ENCODE data around the gene PTPRR.

GRCh38 chr12:70661466-70662161 is 258.9 kb downstream of the PTPRR start:
- no peak for TF ChIP-seq POLR2AphosphoS5 (IDR thresholded peaks at IDR 0.05)
- no peak for TF ChIP-seq CTCF (IDR thresholded peaks at IDR 0.05 in 8 of 11, conservative IDR thresholded peaks at IDR 0.05 in 3 of 11)
